ENCODE measurements around the gene ABAT. TPM values are rescaled to one million over a fixed set of nuclear protein-coding genes. Genes with fewer than 3 reads are reported as not detected.

The ABAT gene
- total and polyA plus RNA-seq, 10 of the 15 experiments (the other 5 are each of a cell fraction or from before 2014, with no cell fraction given), result 1.0 to 10.6 (median 1.9) TPM

DNA sequence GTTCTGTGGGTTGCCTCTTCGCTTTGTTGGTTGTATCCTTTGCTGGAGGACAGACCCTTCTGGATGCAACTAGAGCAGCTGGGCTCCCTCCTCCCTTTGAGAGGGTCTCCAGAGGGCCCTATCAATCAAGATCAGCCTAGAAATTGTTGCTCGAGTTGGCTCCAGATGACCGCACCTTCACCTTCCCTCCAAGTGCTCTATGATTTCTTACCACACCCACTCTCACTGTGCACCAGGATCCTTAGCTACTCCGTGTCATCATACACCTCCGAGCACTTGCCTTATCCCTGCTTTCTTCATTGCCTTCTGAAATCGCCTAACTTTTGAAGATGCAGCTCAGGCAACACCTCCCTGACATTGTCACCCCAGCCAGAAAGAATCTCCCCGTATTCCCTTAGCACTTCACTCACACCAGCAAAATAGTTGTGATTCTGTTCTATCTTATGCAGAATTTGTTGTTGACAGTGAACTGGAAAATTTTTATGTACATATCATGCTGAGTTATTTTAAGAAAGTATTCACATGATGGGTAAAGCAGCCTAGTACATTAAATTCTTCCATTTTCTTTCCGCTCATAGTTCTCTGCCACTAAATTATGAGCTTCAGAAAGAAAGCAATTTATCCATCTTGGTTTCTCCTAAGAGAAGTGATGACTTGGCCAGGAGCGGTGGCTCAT lies 52.9 kb downstream of the ABAT start (continued):
- TF ChIP-seq, protein P1, sequence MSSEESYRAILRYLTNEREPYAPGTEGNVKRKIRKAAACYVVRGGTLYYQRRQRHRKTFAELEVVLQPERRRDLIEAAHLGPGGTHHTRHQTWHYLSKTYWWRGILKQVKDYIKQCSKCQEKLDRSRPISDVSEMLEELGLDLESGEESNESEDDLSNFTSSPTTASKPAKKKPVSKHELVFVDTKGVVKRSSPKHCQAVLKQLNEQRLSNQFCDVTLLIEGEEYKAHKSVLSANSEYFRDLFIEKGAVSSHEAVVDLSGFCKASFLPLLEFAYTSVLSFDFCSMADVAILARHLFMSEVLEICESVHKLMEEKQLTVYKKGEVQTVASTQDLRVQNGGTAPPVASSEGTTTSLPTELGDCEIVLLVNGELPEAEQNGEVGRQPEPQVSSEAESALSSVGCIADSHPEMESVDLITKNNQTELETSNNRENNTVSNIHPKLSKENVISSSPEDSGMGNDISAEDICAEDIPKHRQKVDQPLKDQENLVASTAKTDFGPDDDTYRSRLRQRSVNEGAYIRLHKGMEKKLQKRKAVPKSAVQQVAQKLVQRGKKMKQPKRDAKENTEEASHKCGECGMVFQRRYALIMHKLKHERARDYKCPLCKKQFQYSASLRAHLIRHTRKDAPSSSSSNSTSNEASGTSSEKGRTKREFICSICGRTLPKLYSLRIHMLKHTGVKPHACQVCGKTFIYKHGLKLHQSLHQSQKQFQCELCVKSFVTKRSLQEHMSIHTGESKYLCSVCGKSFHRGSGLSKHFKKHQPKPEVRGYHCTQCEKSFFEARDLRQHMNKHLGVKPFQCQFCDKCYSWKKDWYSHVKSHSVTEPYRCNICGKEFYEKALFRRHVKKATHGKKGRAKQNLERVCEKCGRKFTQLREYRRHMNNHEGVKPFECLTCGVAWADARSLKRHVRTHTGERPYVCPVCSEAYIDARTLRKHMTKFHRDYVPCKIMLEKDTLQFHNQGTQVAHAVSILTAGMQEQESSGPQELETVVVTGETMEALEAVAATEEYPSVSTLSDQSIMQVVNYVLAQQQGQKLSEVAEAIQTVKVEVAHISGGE (CRISPR knock-in tag; IDR thresholded peaks at IDR 0.05), result no peak
- TF ChIP-seq TARDBP (IDR thresholded peaks at IDR 0.05; ENCODE audit: borderline replicate concordance) (no peak), IKZF1 (conservative IDR thresholded peaks at IDR 0.05) (no peak), ZSCAN29 (IDR thresholded peaks at IDR 0.05) (no peak), TCF7 (IDR thresholded peaks at IDR 0.05; ENCODE audit: borderline replicate concordance) (no peak)
- TF ChIP-seq, protein P2, sequence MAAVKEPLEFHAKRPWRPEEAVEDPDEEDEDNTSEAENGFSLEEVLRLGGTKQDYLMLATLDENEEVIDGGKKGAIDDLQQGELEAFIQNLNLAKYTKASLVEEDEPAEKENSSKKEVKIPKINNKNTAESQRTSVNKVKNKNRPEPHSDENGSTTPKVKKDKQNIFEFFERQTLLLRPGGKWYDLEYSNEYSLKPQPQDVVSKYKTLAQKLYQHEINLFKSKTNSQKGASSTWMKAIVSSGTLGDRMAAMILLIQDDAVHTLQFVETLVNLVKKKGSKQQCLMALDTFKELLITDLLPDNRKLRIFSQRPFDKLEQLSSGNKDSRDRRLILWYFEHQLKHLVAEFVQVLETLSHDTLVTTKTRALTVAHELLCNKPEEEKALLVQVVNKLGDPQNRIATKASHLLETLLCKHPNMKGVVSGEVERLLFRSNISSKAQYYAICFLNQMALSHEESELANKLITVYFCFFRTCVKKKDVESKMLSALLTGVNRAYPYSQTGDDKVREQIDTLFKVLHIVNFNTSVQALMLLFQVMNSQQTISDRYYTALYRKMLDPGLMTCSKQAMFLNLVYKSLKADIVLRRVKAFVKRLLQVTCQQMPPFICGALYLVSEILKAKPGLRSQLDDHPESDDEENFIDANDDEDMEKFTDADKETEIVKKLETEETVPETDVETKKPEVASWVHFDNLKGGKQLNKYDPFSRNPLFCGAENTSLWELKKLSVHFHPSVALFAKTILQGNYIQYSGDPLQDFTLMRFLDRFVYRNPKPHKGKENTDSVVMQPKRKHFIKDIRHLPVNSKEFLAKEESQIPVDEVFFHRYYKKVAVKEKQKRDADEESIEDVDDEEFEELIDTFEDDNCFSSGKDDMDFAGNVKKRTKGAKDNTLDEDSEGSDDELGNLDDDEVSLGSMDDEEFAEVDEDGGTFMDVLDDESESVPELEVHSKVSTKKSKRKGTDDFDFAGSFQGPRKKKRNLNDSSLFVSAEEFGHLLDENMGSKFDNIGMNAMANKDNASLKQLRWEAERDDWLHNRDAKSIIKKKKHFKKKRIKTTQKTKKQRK (IDR thresholded peaks at IDR 0.05; ENCODE audit: low read depth, low read length), result no peak
- TF ChIP-seq, protein P3, sequence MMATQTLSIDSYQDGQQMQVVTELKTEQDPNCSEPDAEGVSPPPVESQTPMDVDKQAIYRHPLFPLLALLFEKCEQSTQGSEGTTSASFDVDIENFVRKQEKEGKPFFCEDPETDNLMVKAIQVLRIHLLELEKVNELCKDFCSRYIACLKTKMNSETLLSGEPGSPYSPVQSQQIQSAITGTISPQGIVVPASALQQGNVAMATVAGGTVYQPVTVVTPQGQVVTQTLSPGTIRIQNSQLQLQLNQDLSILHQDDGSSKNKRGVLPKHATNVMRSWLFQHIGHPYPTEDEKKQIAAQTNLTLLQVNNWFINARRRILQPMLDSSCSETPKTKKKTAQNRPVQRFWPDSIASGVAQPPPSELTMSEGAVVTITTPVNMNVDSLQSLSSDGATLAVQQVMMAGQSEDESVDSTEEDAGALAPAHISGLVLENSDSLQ (IDR thresholded peaks at IDR 0.05), result no peak
- TF ChIP-seq, protein P4, sequence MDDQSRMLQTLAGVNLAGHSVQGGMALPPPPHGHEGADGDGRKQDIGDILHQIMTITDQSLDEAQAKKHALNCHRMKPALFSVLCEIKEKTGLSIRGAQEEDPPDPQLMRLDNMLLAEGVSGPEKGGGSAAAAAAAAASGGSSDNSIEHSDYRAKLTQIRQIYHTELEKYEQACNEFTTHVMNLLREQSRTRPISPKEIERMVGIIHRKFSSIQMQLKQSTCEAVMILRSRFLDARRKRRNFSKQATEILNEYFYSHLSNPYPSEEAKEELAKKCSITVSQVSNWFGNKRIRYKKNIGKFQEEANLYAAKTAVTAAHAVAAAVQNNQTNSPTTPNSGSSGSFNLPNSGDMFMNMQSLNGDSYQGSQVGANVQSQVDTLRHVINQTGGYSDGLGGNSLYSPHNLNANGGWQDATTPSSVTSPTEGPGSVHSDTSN (IDR thresholded peaks at IDR 0.05; ENCODE audit: insufficient replicate concordance, low read depth, low read length), result no peak

Data from GM12878 (cell line).